Measurements from ENCODE around the gene RNF146. TPM values are rescaled to one million over a fixed set of nuclear protein-coding genes. Genes with fewer than 3 reads are reported as not detected.
A peak's percentile ranks its signal among the peaks of the same experiment; 100 is the strongest.

The RNF146 gene
- total and polyA plus RNA-seq, 9 of the 15 experiments (the other 6 are each of a cell fraction or from before 2014, with no cell fraction given), result 8.4 to 30.5 (median 17.5) TPM

GRCh38 chr6:127266178-127266891 is at the start of gene RNF146 (continued):
- TF ChIP-seq NR2C1 (IDR thresholded peaks at IDR 0.05) (0 out of 2 replicates have a peak, but pooled peaks have one; percentile 17), NR2C1 (tag; IDR thresholded peaks at IDR 0.05) (no peak), VEZF1 (CRISPR knock-in tag; IDR thresholded peaks at IDR 0.05) (peak; percentile 87), CBX8 (IDR thresholded peaks at IDR 0.05; ENCODE audit: borderline replicate concordance, extremely low read depth, low read depth, low read length, poor library complexity, severe bottlenecking) (no peak), ZNF174 (CRISPR knock-in tag; IDR thresholded peaks at IDR 0.05) (no peak), DLX4 (CRISPR knock-in tag; IDR thresholded peaks at IDR 0.05) (no peak), GATAD2B (IDR thresholded peaks at IDR 0.05; ENCODE audit: borderline replicate concordance) (no peak), SAP30 (IDR thresholded peaks at IDR 0.05; ENCODE audit: borderline replicate concordance, insufficient read depth, low read depth, low read length, poor library complexity, severe bottlenecking) (no peak), ERF (CRISPR knock-in tag; IDR thresholded peaks at IDR 0.05) (0 out of 2 replicates have a peak, but pooled peaks have one; percentile 38), ZFPM2 (CRISPR knock-in tag; IDR thresholded peaks at IDR 0.05) (no peak), GABPB1 (CRISPR knock-in tag; IDR thresholded peaks at IDR 0.05) (no peak; the same call in 1 of the 2 replicates), ZNF584 (CRISPR knock-in tag; IDR thresholded peaks at IDR 0.05; ENCODE audit: low read depth) (no peak), BRF2 (IDR thresholded peaks at IDR 0.05; ENCODE audit: borderline replicate concordance, insufficient read depth, insufficient read length) (no peak), BCL6 (CRISPR knock-in tag; IDR thresholded peaks at IDR 0.05) (no peak), FUS (optimal IDR thresholded peaks at IDR 0.05; ENCODE audit: low read depth, low read length) (no peak), RBM25 (IDR thresholded peaks at IDR 0.05; ENCODE audit: low read depth, low read length, severe bottlenecking) (no peak), NR4A1 (CRISPR knock-in tag; IDR thresholded peaks at IDR 0.05) (peak; percentile 28; the same call in 1 of the 2 replicates), NR4A1 (tag; IDR thresholded peaks at IDR 0.05) (no peak), PML (IDR thresholded peaks at IDR 0.05; ENCODE audit: low read length) (no peak; the same call in 1 of the 2 replicates), KLF1 (tag; IDR thresholded peaks at IDR 0.05) (no peak)
- TF ChIP-seq, protein P1, sequence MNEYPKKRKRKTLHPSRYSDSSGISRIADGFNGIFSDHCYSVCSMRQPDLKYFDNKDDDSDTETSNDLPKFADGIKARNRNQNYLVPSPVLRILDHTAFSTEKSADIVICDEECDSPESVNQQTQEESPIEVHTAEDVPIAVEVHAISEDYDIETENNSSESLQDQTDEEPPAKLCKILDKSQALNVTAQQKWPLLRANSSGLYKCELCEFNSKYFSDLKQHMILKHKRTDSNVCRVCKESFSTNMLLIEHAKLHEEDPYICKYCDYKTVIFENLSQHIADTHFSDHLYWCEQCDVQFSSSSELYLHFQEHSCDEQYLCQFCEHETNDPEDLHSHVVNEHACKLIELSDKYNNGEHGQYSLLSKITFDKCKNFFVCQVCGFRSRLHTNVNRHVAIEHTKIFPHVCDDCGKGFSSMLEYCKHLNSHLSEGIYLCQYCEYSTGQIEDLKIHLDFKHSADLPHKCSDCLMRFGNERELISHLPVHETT (CRISPR knock-in tag; conservative IDR thresholded peaks at IDR 0.05 in 1 of 2, IDR thresholded peaks at IDR 0.05 in 1 of 2), result no peak; a peak in 2 of 4 replicates
